ENCODE data around the gene TGM5. TPM values are rescaled to one million over a fixed set of nuclear protein-coding genes. Genes with fewer than 3 reads are reported as not detected.
A peak's percentile ranks its signal among the peaks of the same experiment; 100 is the strongest.

The TGM5 gene
- polyA plus RNA-seq, 1 experiment = not detected

- H3K27me3 ChIP-seq (ENCODE audit: control insufficient read depth, insufficient read depth, low read length) = peaks cover 8% of the 10 kb centered on the region
- POLR2A ChIA-PET = no interaction called here
- H3K4me3 ChIP-seq (ENCODE audit: low read depth, low read length) = no peak overlapping the region
- DNase-seq (ENCODE audit: low read depth) = no peak
- CTCF ChIA-PET = interaction anchor here (0.9 to 4.3 kb wide), 8 partner anchors 10 to 67 kb away, joined by 3 to 23 read pairs (median 3); no protein-coding TSS in a partner anchor
- TF ChIP-seq CTCF (IDR thresholded peaks at IDR 0.05; ENCODE audit: insufficient read depth, low read depth, low read length) = peak; percentile 34
- H3K36me3 ChIP-seq (ENCODE audit: control insufficient read depth, insufficient read depth, low read length) = no peaks in the 10 kb centered on the region
These were observed 47.6 kb downstream of the TGM5 start for GRCh38 chr15:43218908-43219706.

GRCh38 chr15:43215961-43216360 lies 50.8 kb downstream of the TGM5 start:
- CTCF ChIA-PET = interaction anchor here (1.1 to 7.7 kb wide), 5 partner anchors 10 to 70 kb away, joined by 5 to 52 read pairs (median 23); no protein-coding TSS in a partner anchor
- Histone ChIP-seq H3K27me3 (ENCODE audit: control insufficient read depth, insufficient read depth, low read length) (peaks cover 11% of the 10 kb centered on the region), H3K4me3 (ENCODE audit: low read depth, low read length) (no peak overlapping the region), H3K36me3 (ENCODE audit: control insufficient read depth, insufficient read depth, low read length) (no peaks in the 10 kb centered on the region)
- no peak for DNase-seq (ENCODE audit: low read depth)
- POLR2A ChIA-PET = no interaction called here
- no peak for TF ChIP-seq CTCF (IDR thresholded peaks at IDR 0.05; ENCODE audit: insufficient read depth, low read depth, low read length)

GRCh38 chr15:43214592-43215295 lies 52.0 kb downstream of the TGM5 start:
- peaks cover 16% of the 10 kb centered on the region for H3K27me3 ChIP-seq (ENCODE audit: control insufficient read depth, insufficient read depth, low read length)
- ChIA-PET POLR2A (no interaction called here), CTCF (interaction anchor here (0.6 to 7.7 kb wide), 5 partner anchors 11 to 70 kb away, joined by 3 to 52 read pairs (median 15); no protein-coding TSS in a partner anchor)
- DNase-seq (ENCODE audit: low read depth) = no peak
- H3K4me3 ChIP-seq (ENCODE audit: low read depth, low read length) = no peak overlapping the region
- TF ChIP-seq CTCF (IDR thresholded peaks at IDR 0.05; ENCODE audit: insufficient read depth, low read depth, low read length) = no peak
- H3K36me3 ChIP-seq (ENCODE audit: control insufficient read depth, insufficient read depth, low read length) = no peaks in the 10 kb centered on the region

- Histone ChIP-seq H3K4me3 (ENCODE audit: low read depth, low read length) (no peak overlapping the region), H3K27me3 (ENCODE audit: control insufficient read depth, insufficient read depth, low read length) (peaks cover 17% of the 10 kb centered on the region), H3K36me3 (ENCODE audit: control insufficient read depth, insufficient read depth, low read length) (no peaks in the 10 kb centered on the region)
- POLR2A ChIA-PET = no interaction called here
- CTCF ChIA-PET = interaction anchor here (0.6 to 7.7 kb wide), 5 partner anchors 10 to 71 kb away, joined by 3 to 52 read pairs (median 15); no protein-coding TSS in a partner anchor
- TF ChIP-seq CTCF (IDR thresholded peaks at IDR 0.05; ENCODE audit: insufficient read depth, low read depth, low read length) = no peak
- no peak for DNase-seq (ENCODE audit: low read depth)
These were observed 52.6 kb downstream of the TGM5 start for GRCh38 chr15:43214169-43214568.

- peaks cover 22% of the 10 kb centered on the region for H3K27me3 ChIP-seq (ENCODE audit: control insufficient read depth, insufficient read depth, low read length)
- H3K36me3 ChIP-seq (ENCODE audit: control insufficient read depth, insufficient read depth, low read length) = no peaks in the 10 kb centered on the region
- DNase-seq (ENCODE audit: low read depth) = no peak
- H3K4me3 ChIP-seq (ENCODE audit: low read depth, low read length) = no peak overlapping the region
- ChIA-PET CTCF (interaction anchor here (3.1 to 7.7 kb wide), 3 partner anchors 9 to 72 kb away, joined by 15 to 52 read pairs (median 24); no protein-coding TSS in a partner anchor), POLR2A (no interaction called here)
- no peak for TF ChIP-seq CTCF (IDR thresholded peaks at IDR 0.05; ENCODE audit: insufficient read depth, low read depth, low read length)
These were observed 53.3 kb downstream of the TGM5 start for GRCh38 chr15:43213466-43213865.
